SK-N-SH treated with all-trans-retinoic acid at 6 μM for 48 hours (cell line): ENCODE results near the gene MAFF.

Source experiments
- ARNTL ChIP-seq: fragments of 450-650 bp; formaldehyde crosslinking; IDR thresholded peaks from 2 replicates; pipeline ENCODE4 v1.5.0; 2020; ENCODE audit warnings: low read depth, mild to moderate bottlenecking, moderate library complexity, borderline replicate concordance
- CSDC2 ChIP-seq: fragments of 250-450 bp; sonication (Bioruptor Pico); IDR thresholded peaks from 2 replicates; pipeline ENCODE4 v1.5.0; 2020; ENCODE audit warnings: mild to moderate bottlenecking, moderate library complexity
- GLIS3 ChIP-seq: fragments of 250-450 bp; sonication (Bioruptor Pico); IDR thresholded peaks from 2 replicates; pipeline ENCODE4 v1.5.0; 2020; ENCODE audit warnings: mild to moderate bottlenecking, moderate library complexity
- RARB ChIP-seq: fragments of 250-450 bp; sonication (Bioruptor Pico); IDR thresholded peaks from 2 replicates; pipeline ENCODE4 v1.8.0; 2021; ENCODE audit warnings: mild to moderate bottlenecking, moderate library complexity
- ZC3H10 ChIP-seq: fragments of 250-450 bp; sonication (Bioruptor Pico); IDR thresholded peaks from 2 replicates; pipeline ENCODE4 v1.5.1; 2021; ENCODE audit warnings: mild to moderate bottlenecking, moderate library complexity
- ZFP3 ChIP-seq: fragments of 250-450 bp; sonication (Bioruptor Pico); IDR thresholded peaks from 2 replicates; pipeline ENCODE4 v1.5.0; 2020; ENCODE audit warnings: mild to moderate bottlenecking, moderate library complexity
- ZFP30 ChIP-seq: fragments of 450-650 bp; formaldehyde crosslinking; IDR thresholded peaks from 2 replicates; pipeline ENCODE4 v1.5.0; 2022; ENCODE audit warnings: mild to moderate bottlenecking, moderate library complexity
- ZNF565 ChIP-seq: fragments of 450-650 bp; formaldehyde crosslinking; conservative IDR thresholded peaks from 2 replicates; pipeline ENCODE4 v1.5.0; 2020; ENCODE audit warnings: low read depth, mild to moderate bottlenecking, moderate library complexity
- ZNF70 ChIP-seq: fragments of 450-650 bp; formaldehyde crosslinking; IDR thresholded peaks from 2 replicates; pipeline ENCODE4 v1.5.0; 2020; ENCODE audit warnings: mild to moderate bottlenecking, moderate library complexity
- ZNF8 ChIP-seq: fragments of 450-650 bp; formaldehyde crosslinking; IDR thresholded peaks from 2 replicates; pipeline ENCODE4 v1.5.0; 2020; ENCODE audit warnings: mild to moderate bottlenecking, moderate library complexity
- TF ChIP-seq, protein P1 (sequence below): fragments of 250-450 bp; sonication (Bioruptor Pico); IDR thresholded peaks from 2 replicates; pipeline ENCODE4 v1.8.0; 2020; ENCODE audit warnings: mild to moderate bottlenecking, moderate library complexity, borderline replicate concordance
- TF ChIP-seq, protein P2 (sequence below): fragments of 250-450 bp; sonication (Bioruptor Pico); IDR thresholded peaks from 2 replicates; pipeline ENCODE4 v1.5.1; 2021; ENCODE audit warnings: mild to moderate bottlenecking, moderate library complexity

DNA sequence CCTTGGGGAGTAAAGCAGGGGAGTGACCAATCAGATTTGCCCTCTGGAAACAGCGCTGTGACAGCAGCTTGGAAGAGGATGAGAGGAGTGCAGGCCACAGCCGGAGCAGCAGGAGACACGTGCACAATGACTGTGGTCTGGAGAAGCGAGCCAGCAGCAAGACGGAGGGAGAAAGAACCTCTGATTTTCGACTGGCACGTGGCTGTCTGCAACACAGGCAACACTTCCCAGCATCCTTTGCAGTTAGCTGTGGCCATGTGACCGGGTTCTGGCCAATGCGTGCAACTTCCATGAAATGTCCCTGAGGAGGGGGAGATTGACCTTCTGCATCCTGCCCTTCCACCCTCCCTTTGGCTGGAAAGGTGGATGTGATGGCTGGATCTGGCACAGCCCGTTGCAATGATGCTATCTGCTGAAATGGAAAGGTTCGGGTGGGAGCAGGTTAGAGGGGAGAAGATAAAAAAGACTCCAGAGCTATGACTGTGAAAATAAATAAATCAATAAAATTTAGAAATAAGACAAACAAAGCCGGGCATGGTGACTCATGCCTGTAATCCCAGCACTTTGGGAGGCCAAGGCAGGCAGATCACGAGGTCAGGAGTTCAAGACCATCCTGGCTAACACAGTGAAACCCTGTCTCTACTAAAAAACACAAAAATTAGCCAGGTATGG is 35.7 kb upstream of the MAFF start:
- TF ChIP-seq ARNTL (CRISPR knock-in tag) = no peak
- TF ChIP-seq, protein P1, sequence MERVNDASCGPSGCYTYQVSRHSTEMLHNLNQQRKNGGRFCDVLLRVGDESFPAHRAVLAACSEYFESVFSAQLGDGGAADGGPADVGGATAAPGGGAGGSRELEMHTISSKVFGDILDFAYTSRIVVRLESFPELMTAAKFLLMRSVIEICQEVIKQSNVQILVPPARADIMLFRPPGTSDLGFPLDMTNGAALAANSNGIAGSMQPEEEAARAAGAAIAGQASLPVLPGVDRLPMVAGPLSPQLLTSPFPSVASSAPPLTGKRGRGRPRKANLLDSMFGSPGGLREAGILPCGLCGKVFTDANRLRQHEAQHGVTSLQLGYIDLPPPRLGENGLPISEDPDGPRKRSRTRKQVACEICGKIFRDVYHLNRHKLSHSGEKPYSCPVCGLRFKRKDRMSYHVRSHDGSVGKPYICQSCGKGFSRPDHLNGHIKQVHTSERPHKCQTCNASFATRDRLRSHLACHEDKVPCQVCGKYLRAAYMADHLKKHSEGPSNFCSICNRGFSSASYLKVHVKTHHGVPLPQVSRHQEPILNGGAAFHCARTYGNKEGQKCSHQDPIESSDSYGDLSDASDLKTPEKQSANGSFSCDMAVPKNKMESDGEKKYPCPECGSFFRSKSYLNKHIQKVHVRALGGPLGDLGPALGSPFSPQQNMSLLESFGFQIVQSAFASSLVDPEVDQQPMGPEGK = no peak
- TF ChIP-seq RARB (CRISPR knock-in tag) = no peak
- no peak for TF ChIP-seq GLIS3 (CRISPR knock-in tag)
- TF ChIP-seq ZFP30 (CRISPR knock-in tag) = no peak
- no peak for TF ChIP-seq CSDC2 (CRISPR knock-in tag)
- no peak for TF ChIP-seq ZNF70 (CRISPR knock-in tag)
- TF ChIP-seq ZNF8 (CRISPR knock-in tag) = no peak
- TF ChIP-seq, protein P2, sequence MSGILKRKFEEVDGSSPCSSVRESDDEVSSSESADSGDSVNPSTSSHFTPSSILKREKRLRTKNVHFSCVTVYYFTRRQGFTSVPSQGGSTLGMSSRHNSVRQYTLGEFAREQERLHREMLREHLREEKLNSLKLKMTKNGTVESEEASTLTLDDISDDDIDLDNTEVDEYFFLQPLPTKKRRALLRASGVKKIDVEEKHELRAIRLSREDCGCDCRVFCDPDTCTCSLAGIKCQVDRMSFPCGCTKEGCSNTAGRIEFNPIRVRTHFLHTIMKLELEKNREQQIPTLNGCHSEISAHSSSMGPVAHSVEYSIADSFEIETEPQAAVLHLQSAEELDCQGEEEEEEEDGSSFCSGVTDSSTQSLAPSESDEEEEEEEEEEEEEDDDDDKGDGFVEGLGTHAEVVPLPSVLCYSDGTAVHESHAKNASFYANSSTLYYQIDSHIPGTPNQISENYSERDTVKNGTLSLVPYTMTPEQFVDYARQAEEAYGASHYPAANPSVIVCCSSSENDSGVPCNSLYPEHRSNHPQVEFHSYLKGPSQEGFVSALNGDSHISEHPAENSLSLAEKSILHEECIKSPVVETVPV (CRISPR knock-in tag) = no peak
- TF ChIP-seq ZNF565 (CRISPR knock-in tag) = no peak
- TF ChIP-seq ZFP3 = no peak
- TF ChIP-seq ZC3H10 (CRISPR knock-in tag) = no peak
